ENCODE measurements around the gene IDS.
"Not testable (repeated sequence)": the region's sequence is repeated elsewhere in the genome, so short reads cannot be mapped to it uniquely, and the experiment has no call there.

Gene IDS, protein sequence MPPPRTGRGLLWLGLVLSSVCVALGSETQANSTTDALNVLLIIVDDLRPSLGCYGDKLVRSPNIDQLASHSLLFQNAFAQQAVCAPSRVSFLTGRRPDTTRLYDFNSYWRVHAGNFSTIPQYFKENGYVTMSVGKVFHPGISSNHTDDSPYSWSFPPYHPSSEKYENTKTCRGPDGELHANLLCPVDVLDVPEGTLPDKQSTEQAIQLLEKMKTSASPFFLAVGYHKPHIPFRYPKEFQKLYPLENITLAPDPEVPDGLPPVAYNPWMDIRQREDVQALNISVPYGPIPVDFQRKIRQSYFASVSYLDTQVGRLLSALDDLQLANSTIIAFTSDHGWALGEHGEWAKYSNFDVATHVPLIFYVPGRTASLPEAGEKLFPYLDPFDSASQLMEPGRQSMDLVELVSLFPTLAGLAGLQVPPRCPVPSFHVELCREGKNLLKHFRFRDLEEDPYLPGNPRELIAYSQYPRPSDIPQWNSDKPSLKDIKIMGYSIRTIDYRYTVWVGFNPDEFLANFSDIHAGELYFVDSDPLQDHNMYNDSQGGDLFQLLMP

DNA sequence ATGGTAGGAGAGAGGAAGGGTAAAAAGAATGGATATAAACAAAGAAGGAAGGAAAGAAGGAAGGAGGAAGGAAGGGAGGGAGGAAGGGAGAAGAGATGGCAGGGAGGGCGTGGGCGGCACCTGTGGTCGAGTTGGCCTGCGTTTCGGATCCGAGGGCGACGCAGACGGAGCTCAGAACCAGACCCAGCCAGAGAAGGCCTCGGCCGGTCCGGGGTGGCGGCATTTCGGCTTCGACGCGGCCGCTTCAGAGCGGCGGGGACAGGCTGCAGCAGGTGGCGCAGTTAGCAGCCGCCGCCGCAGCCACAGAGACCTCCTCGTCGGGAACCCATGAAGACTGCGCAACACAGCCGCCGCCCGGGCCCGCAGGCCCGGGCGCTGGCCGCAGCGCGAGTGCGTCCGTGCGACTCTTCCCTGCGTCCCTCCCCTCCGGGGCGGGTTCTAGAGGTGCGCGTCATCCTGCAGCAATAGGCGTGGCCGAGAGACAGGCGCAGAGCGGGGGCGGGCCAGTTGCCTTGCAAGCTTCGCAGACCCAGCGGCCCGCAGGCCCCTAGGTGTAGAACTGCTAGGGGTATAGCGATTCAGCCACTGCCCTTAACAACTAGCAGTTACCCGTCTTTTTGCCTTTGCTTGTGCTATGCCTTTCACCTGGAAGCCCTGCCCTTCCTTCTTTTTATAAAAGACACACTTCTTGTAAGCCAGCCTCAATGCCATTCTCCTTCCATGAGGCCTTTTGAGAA is at the start of gene IDS:
TSS of gene IDS (minus strand) at position 392 of the 737 bp plus-strand sequence. CDS start at position 223, 169 bp downstream.
- in situ Hi-C loops (cut with MboI; ENCODE audit: low pct_unique_long_range_greater_than_20kb, low sequenced_read_pairs) = loop anchor here (25.0 kb wide), 1 partner anchor 132 kb away; the partner anchor contains the start of gene TMEM185A
- DNase-seq = peak; percentile 94

GRCh38 chrX:149551939-149552248 is 46.8 kb upstream of the IDS start:
- in situ Hi-C loops (cut with MboI; ENCODE audit: low pct_unique_long_range_greater_than_20kb, low sequenced_read_pairs); DNase-seq: not testable (repeated sequence)

- DNase-seq; in situ Hi-C loops (cut with MboI; ENCODE audit: low pct_unique_long_range_greater_than_20kb, low sequenced_read_pairs): not testable (repeated sequence)
Observed at GRCh38 chrX:149551245-149551938, 46.3 kb upstream of the IDS start.

GRCh38 chrX:149550454-149550853 is 45.3 kb upstream of the IDS start:
- DNase-seq; in situ Hi-C loops (cut with MboI; ENCODE audit: low pct_unique_long_range_greater_than_20kb, low sequenced_read_pairs): not testable (repeated sequence)

- in situ Hi-C loops (cut with MboI; ENCODE audit: low pct_unique_long_range_greater_than_20kb, low sequenced_read_pairs); DNase-seq: not testable (repeated sequence)
Observed at GRCh38 chrX:149549701-149550100, 44.6 kb upstream of the IDS start, which contains the start of gene HSFX3. Gene HSFX3 (minus strand): TSS chrX:149549924. CDS start chrX:149549852, 72 bp downstream.

- DNase-seq; in situ Hi-C loops (cut with MboI; ENCODE audit: low pct_unique_long_range_greater_than_20kb, low sequenced_read_pairs): not testable (repeated sequence)
Observed at GRCh38 chrX:149547782-149548181, 42.7 kb upstream of the IDS start.

- in situ Hi-C loops (cut with MboI; ENCODE audit: low pct_unique_long_range_greater_than_20kb, low sequenced_read_pairs); DNase-seq: not testable (repeated sequence)
Observed at GRCh38 chrX:149546962-149547361, 41.9 kb upstream of the IDS start.

DNA sequence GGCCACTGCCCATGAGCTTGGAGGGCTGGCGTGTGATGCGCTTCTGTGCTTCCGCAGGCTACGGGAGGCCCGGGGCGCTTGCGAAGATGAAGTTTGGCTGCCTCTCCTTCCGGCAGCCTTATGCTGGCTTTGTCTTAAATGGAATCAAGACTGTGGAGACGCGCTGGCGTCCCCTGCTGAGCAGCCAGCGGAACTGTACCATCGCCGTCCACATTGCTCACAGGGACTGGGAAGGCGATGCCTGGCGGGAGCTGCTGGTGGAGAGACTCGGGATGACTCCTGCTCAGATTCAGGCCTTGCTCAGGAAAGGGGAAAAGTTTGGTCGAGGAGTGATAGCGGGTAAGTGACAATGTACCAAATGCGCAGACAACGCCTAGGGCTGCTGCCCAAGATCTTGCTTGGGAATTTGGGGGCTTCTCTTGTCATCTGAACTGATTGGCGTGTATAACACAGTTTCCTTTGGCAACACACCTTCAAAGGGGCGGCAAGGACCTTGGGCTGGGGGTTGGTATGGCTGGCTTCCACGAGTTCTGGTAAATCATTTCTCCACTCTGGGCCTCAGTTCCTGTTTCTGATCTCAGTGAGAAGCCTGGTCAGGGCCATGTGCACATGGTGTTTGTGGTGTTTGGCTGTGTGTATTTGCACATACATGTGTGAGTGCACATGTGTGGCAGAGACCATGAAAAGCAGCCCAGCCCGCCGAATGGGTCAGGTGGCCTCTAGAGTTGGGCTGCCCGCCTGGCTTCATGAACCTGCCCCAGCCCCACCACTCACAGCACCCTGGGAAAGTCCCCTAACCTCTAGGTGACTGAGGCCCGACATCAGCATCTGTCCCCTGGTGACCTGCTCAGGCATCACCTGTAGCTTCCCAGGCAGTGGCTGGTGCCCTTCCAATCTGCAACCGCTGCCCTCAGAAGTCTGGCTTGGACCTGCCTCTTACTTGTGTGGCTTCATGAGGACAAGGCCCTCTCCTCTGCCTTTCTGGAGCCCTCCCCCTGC is 40.7 kb upstream of the IDS start:
- DNase-seq = peak; percentile 65
- in situ Hi-C loops (cut with MboI; ENCODE audit: low pct_unique_long_range_greater_than_20kb, low sequenced_read_pairs) = not testable (repeated sequence)

GRCh38 chrX:149541521-149542047 is 36.5 kb upstream of the IDS start:
- in situ Hi-C loops (cut with MboI; ENCODE audit: low pct_unique_long_range_greater_than_20kb, low sequenced_read_pairs) = no loop called here
- DNase-seq = no peak

GRCh38 chrX:149540621-149541520 is 35.8 kb upstream of the IDS start, which contains the start of gene EOLA1:
Gene EOLA1 (plus strand): TSS chrX:149541012. CDS start chrX:149545631, 4,619 bp downstream.
- peak; percentile 99 for DNase-seq
- in situ Hi-C loops (cut with MboI; ENCODE audit: low pct_unique_long_range_greater_than_20kb, low sequenced_read_pairs) = no loop called here

- in situ Hi-C loops (cut with MboI; ENCODE audit: low pct_unique_long_range_greater_than_20kb, low sequenced_read_pairs) = no loop called here
- DNase-seq = no peak
Observed at GRCh38 chrX:149540131-149540620, 35.1 kb upstream of the IDS start.

DNA sequence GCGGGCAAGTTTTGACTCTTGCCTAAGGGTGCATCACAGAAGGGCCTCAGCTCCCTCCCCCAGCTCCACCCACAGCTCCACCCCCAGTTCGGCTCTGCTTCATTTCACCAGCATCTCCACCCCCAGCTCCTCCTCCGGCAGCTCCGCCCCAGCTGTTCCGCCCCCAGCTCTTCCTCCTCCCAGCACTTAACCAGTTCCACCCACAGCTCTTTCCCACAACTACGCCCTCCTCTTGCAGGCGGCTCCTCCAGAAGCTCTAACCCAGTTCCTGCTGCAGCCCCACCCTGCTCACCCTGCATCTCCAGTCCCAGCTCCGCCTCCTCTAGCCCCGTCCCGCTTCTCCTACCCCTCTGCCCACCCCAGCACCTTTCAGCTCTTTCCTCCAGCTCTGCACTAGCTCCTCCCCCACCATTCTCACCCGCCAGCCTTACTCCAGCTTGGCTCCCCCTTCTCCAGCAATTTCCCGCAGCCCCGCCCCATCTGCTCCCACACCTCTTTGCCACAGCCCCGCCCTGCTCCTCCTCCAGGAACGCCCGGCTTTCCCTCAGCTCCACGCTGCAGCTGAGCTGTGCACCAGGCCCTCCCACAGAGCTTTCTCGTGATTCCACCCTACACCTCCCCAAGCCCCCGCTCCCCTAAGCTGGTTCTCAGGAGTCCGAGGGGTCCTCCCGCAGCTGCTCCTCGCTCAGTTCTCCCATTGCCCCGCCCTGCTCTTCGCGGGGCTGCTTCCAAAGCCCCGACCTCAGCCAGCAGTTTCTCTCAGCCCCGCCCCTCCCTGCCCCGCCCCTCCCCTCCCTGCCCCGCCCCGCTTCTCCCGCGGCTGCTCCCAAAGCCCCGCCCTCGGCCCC is 34.4 kb upstream of the IDS start:
- peak; percentile 100 for DNase-seq
- in situ Hi-C loops (cut with MboI; ENCODE audit: low pct_unique_long_range_greater_than_20kb, low sequenced_read_pairs) = no loop called here

DNA sequence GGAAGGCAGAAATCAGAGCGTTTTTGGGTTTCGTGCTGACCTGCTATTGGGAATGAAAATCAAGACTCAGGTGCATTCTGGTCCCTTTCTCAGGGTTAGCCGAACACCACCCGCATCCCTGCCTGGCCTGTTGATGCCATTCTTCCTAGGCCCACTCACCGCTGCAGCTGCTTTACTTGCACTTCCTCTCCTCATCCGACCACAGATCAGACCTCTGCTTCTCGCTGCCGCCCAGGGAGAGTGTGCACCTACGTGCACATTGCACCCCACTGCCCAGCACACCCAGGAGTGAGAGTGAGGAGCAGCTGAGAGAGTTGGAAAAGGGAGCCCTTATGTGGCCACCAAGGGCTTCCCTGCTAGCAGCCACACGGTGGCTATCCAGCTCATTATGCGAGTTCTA is 32.4 kb upstream of the IDS start:
- in situ Hi-C loops (cut with MboI; ENCODE audit: low pct_unique_long_range_greater_than_20kb, low sequenced_read_pairs); DNase-seq: not testable (repeated sequence)

- in situ Hi-C loops (cut with MboI; ENCODE audit: low pct_unique_long_range_greater_than_20kb, low sequenced_read_pairs); DNase-seq: not testable (repeated sequence)
Observed at GRCh38 chrX:149534926-149535602, 30.0 kb upstream of the IDS start.

DNA sequence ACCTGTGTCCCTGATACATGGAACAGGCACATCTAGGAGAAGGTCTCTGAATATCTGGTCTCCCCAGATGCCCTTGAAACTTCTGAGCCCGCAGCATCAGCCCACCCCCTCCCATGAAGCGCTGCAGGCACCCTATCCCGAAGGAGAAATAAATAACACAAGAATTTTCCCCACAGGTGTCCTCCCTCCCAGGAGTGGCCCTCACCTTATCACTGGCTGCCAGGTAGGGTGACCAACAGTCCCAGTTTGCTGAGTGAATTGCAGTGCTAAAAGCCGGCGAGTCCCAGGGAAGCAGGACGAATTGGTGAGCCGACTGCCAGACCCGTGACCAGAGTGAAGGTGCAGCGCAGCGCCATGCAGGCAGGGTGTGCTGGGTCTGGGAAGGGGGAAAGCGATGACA is 28.9 kb upstream of the IDS start:
- DNase-seq; in situ Hi-C loops (cut with MboI; ENCODE audit: low pct_unique_long_range_greater_than_20kb, low sequenced_read_pairs): not testable (repeated sequence)
